Testis (tissue), 2 donors: ENCODE data around the gene KCNQ1.

Experiments
- POLR2A ChIP-seq: fragments of 450-650 bp; IDR thresholded peaks from one replicate; pipeline ENCODE4 v1.6.1; 2017; ENCODE audit warnings: antibody characterized with exemption, mild to moderate bottlenecking, moderate library complexity
- TF ChIP-seq, protein P1 (sequence below), 3 experiments: fragments of 450-650 bp in 2 of 3; fragments of 200-600 bp in 1 of 3; sonication (generic) in 1 of 3; IDR thresholded peaks; one replicate each; pipeline ENCODE4 v1.5.1; 2016 to 2019; ENCODE audit warnings: antibody characterized with exemption in 3 of 3, mild to moderate bottlenecking in 2 of 3, moderate library complexity in 1 of 3

DNA sequence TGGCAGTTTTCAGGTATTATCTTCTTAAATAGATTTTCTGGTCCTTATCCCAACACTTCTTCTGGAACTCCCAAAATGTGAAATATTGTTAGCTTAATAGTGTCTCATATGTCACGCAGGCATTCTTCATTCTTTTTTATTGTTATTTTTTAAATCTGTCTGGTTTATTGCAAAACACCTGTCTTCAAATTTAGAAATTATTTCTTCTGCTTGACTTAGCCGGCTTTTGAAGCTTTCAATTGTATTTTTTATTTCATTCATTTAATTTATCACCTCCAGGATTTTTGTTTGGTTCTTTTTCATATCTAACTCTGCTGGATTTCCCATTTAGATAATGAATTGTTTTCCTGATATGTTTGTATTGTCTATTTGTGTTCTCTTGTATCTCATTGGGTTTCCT is 205.0 kb downstream of the KCNQ1 start:
- TF ChIP-seq, protein P1, sequence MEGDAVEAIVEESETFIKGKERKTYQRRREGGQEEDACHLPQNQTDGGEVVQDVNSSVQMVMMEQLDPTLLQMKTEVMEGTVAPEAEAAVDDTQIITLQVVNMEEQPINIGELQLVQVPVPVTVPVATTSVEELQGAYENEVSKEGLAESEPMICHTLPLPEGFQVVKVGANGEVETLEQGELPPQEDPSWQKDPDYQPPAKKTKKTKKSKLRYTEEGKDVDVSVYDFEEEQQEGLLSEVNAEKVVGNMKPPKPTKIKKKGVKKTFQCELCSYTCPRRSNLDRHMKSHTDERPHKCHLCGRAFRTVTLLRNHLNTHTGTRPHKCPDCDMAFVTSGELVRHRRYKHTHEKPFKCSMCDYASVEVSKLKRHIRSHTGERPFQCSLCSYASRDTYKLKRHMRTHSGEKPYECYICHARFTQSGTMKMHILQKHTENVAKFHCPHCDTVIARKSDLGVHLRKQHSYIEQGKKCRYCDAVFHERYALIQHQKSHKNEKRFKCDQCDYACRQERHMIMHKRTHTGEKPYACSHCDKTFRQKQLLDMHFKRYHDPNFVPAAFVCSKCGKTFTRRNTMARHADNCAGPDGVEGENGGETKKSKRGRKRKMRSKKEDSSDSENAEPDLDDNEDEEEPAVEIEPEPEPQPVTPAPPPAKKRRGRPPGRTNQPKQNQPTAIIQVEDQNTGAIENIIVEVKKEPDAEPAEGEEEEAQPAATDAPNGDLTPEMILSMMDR (IDR thresholded peaks at IDR 0.05) = no peak
- no peak for TF ChIP-seq POLR2A
